Pons (tissue), 1 donor: ENCODE measurements around the gene PARD3B.

Experiments used
- DNase-seq: peaks from one replicate; pipeline ENCODE4 v3.0.0-alpha.2; 2016; ENCODE audit warnings: low spot score

The PARD3B gene

DNA sequence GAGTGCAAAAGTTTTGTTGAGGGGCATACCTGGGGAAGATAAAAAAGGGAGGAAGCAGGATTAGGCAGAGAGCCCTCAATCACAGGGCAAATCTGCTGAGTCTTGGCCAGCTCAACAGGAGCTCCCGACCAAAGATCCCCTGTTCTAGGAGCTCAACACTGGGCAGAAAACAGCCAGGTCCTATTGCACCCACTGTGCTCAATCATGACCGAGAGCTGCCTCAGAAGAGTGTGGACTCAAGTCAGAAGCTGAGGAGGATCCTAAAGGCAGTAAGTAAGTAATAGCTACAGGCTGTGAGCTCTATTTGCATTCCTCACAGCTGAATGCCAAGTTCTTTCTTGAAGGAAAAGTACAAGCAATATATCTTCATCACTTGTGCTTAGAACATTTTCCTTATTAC is 802.6 kb downstream of the PARD3B start:
- DNase-seq, result no peak

DNA sequence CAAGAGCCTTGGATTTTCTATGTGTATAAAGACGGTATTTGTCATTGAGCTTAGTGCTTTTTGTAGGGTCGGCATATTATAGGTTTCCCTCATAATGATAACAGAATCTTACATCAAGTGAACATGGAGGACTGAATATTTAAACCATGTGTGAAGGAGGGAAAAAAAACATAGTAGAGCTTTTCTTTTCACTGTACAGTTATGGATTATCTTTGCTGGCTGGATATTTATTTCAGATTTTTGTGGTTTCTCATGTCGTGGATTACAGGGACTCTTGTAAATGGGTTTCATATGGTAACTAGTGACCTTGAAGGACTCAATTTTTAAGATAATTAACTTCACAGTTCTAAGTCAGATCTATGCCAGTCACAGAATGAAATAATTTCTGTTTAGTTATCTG is 806.8 kb downstream of the PARD3B start:
- no peak for DNase-seq

DNA sequence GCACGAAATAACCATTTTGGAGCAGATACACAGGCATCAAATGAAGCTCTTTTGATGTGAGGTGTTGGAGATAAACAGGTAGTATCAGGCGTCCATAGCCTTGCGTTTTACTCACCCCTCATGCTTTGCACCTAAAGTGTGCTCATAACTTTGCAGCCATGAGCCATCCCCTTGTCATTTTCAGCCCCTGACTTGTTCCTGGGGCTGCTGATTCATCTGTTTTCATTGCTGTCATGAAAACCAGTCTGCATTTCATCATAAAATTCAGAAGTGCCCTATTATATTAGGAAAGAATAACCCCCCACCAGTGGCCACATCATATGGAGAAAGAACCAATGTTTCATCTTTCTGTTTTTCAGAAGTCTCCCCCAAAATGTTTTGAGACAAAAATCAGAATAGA is 807.3 kb downstream of the PARD3B start:
- DNase-seq, result no peak

DNA sequence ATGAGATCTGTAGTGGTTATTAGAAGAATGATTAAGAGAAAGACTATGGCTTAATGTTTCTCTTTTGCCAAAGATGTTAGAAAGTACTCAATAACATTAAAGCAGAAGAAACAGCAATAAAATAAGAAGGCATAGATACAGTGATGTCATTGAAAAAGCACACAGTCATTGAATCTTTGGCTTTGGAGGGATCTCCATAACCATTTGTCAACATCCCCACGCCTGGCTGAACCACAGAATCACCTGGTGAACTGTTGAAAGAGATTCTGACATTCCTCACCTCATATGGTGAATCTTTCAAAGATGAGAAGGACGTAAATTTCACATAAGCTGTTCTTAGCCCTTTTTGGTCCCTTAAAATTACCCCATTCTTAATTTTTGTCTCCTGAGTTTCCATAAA is 812.5 kb downstream of the PARD3B start:
- DNase-seq, result no peak

DNA sequence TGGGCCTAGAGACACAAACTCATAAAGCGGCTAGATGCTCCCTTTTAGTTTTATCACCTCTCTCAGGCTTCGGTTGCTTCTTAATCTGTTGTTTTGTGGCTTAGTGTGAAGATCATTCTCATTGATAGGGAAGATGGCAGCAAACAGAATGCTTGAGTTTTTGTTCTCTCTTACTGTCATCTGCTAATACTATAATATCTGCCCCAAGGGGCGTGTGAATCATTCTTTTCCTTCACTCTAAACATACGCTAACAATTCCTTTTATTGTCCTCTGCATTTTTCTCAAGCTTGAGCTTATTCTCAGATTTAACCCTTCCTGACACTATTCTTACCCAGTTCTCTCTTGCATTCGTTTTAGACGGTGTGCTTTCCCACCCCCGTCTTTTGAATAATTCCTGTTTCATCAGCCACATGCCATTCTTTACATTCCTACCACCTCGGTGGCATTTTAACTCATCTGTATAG is 813.1 kb downstream of the PARD3B start:
- DNase-seq, result no peak

DNA sequence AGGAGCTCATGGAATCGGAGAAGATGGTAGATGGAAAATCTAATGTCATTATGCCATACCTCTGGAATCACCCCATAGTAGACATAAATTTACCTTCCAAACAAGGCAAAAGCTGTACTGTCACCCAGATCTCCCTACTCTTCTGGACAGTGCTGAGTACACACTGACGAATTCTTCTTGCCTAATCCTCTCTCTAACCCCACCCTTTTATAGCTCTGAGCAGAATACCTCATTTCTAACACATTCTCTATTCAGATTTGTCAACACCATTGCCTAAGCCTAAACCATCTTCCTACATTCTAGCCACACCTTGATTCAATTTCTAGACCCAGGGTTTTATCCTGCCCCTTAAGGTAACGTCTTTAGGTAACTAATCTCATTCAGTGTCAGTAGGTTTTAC is 816.0 kb downstream of the PARD3B start:
- DNase-seq, result no peak

DNA sequence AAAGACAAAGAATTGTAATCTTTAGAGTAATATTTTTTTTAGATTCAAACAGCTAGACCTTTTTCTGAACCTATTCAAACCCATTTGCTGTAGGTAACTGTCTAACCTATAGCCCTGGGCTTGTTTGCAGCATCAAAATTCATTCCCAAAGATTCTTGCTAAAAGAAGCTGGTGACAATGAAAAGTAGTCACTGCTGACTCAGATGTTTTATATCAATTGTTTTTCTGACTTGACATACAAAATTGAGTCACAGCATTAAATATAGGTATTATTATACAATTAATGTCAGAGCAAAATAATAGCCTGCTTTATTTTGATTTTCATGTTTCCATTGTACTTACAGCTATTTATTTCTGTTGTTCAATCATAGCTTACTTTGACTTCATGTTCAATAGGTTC is 816.7 kb downstream of the PARD3B start:
- no peak for DNase-seq

DNA sequence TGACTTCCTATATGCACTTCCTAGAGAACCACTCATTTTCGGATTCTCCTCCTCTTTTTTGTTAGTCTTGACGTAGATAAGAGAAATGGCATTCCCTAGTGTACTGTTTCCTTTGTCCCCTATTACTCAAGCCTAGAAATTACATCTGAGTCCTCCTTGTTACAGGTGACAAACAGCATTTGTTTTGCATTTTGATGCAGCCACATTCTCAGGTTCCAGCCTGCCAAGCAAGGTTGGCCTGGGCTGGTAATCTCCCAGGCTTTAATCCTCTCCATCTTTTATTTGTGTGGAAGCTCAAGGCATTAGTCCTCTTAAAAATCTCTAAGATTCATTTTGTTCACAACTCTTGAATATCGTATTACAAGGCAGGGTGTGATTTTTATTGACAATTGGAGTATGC is 819.0 kb downstream of the PARD3B start:
- DNase-seq, result no peak

DNA sequence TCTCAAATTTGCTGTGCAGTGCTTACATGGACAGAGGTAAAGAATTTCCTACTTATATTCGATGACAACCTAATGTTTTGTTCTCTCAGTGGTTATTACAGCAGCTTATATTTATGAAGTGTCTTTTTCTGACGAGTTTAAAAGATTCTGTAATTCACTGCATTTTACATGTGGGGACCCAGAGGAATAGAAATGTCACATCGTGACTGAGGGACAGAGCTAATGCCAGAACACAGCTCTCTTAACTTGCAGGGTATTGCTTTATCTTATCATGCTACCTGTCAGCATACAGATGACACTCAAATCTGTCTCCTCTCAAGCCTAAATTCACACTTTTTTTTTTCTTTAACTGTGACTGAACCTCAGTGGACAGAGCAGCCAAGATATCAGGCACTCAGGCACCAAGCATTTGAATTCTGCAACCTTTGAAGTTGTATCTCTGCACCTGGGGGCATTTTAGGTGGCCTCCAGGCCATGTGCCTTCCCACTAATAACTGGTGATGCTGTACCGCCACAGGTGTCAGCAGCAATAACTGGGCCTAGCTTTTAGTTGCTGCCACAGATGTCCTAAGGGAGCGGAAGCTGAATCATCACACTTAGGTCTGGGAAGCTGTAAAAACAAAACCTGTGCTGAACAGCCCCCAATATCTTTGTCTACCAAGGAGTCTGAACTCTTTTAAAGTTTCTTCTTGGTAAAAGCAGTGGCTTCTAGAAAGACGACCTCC is 821.2 kb downstream of the PARD3B start:
- DNase-seq, result no peak

DNA sequence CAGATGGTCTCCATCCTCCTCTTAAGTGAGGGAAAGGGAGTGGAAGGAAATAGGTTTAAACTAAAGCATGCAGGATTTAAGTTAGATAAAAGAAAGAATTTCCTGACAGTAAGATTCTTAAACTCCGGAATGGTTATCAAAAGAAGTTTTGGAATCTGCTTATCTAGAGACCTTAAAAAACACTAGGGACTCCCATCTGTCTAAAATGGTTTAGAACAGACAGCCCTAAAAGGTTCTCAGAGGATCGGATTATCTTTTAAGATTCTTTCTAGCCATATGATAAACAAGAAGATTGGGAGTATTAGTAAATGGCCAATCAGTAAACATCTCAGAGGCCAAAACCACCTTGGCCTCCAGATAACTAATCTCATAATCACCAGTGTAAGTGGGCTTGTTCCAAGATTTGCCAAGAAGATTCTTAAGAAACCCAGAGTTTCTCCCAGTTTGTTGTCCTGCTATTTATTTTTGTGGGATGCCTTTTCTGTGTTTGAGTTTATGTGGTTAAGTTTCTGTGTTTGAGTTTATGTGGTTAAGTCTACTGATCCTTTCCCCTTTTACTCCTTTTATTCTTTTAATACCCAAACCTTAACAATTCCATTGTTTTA is 822.2 kb downstream of the PARD3B start:
- no peak for DNase-seq

DNA sequence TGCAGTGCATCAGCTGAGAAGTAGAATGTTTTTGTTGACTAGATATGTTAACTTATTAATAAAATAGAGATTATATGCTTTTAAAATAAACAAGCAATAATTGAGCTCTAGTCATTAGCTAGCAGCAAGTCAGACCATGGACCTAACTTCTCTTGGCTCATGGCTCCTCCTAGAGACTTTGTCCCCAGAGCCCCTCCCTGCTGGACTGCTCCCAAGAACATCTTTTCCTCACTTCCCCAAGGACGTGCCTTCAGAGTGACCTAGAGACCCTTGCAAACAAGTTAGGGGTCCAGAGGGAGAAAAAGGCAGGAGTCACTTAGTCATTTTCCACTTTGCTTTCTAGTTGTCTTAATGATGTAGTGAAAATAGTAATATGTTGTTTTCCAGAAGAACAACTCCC is 824.5 kb downstream of the PARD3B start:
- DNase-seq, result no peak

DNA sequence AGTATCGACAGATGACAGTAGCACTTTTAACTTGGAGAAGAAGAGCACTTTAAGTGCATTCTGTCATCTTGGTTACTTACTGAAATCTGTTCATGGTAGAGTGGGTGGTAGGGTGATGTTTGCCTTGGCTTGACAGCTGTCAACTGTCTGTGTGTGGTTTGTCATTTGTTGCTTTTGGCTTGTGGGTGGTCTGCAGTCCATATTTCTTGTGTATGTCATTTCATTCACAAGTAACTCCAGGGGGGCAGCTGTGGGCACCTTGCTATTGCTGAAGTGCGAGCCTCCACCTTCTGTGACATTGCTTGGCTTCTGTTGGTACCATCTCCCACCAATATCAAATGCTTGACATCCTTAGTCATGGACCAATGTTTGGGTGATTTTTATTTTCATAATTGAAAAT is 825.5 kb downstream of the PARD3B start:
- DNase-seq, result no peak

DNA sequence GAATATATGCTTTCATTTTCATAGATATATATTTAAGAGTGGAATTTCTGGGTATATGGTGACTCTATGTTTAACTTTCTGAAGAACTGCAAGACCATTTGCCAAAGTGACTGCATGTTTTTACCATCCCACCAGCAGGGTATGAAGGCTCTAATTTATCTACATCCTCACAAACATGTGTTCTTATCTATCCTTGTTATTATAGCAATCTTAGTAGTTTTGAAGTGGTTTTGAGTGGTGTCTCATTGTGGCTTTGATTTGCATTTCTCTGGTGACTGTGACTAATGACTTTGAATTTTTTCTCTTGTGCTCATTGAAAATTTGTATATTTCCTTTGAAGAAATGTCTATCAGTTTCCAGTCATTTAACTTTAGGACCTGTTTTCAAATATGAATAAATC is 826.9 kb downstream of the PARD3B start:
- no peak for DNase-seq

DNA sequence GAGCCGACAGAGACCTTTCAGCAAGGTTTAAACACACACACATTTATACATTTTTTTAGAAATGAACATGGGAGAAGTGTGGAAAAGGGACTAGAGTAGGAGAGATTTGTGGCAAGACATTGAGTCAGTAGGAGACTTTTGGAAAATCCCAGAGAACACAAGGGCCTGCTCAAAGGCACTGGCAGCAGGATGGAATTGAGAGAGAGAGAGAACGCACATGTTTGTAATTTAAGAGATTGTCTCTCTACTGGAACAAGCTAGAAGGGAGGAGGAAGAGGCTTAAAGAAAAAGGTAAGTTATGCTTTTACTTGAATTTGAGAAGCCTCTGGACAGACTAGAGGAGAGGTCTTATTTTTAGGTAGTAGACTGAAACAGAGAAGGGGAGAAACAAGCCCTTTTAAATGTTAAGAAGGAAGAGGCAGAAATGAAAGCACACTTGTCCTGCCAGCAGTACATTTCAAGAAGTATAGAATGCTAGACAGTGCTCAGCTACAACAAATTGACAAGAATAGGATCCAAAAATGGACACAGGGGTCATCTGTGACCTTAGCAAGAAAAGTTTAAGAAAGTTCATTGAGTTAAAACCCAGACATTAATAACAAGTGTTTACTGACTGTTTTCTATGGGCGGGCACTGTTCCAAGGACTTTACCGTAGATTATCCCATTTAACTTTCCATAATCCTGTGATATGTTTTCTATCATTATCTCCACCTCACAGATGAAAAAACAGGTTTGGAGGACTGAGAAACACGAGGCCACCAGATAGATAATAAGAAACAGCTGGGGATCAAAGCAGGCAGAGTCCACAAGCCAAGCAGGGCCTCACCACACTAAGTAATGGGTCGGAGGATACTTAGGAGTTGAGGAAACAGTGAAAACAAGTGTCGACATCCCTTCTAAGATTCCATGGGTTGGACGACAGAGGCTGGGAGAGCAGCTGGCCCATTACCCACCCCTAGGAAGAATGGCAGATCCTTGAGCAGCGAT is 830.5 kb downstream of the PARD3B start:
- no peak for DNase-seq

DNA sequence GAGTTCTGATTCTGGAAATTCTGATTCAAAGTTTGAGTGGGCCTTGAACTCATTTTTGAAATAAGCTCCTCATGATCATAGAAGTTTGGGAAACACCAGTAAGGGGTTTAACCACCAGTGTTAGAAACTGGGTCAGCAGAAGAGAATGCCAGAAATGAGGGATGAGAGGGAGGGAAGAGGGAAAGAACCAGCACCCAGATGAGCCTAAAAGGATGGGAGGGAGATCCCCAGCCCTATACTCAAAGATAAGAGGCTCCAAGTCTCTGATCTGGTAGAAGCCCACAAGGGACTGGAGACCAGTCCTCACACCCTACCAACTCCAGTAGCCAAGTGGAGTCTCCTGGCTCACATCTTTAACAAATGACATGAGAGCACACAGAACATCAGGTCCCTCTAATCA is 832.0 kb downstream of the PARD3B start:
- no peak for DNase-seq

DNA sequence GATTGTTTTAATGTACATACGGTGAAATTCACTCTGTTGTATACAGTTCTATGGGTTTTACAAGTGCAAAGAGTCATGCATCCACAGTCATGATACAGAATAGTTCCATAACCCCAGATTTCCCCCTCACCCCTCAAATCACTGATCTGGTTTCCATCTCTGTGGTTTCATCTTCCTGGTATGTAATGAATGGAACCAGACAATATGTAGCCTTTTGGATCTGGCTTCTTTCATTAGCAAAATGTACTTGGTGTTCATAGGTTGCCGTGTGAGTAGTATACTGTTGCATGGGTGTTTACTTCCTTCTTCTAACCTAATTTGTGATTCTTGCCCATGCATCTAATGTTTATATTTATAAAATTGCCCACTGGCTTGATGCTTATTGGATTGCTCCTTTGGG is 838.3 kb downstream of the PARD3B start:
- DNase-seq, result no peak

DNA sequence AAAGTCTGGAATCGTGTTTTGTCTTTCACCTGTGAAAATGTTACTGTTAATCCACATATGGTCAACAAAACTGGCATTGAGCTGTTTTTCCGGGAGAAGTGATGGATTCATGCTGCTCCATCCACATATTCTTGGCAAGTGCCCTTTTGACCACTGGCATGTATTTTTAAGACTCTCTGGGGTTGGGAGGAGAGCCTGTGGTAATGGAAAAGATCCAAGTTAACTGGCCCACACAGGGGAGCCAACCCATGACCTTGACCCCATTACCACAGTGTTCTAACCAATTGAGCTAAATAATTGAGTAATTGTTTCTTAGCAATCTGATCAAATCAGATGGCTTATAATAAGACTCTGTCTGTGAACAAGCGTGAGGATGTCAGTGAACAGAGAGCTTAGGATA is 840.8 kb downstream of the PARD3B start:
- DNase-seq, result no peak

DNA sequence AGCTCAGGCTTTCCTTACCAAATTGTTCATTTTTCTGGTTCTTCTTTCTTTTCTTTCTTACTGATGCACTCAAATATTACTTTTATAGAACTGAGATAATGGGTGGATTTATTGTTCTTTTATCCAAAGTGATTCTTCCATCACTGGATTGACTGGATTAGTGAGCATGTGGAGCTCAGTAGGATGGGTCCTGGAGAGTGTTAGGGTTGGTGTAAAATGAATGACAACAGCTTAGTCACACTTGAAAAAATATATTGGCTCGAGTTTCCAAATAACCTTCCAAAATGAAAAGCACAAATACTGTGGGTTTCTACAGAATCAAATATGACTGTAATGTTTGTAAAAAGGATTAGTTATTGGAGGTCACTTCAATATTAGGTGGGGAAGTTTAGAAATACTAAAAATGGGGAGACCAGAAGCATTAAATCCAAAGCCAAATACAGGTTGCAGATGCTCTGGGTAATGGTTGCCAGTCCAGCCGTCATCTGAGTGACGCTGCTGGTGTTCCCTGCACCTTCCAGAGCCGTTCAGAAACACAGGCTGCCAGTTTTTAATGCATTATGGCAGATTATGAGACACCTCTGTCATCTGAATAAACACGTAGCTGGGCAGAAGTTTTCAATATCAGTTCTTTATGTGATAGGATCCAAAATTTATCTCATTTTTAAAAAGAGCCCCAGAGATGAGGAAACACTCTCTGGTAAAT is 842.2 kb downstream of the PARD3B start:
- DNase-seq, result no peak

DNA sequence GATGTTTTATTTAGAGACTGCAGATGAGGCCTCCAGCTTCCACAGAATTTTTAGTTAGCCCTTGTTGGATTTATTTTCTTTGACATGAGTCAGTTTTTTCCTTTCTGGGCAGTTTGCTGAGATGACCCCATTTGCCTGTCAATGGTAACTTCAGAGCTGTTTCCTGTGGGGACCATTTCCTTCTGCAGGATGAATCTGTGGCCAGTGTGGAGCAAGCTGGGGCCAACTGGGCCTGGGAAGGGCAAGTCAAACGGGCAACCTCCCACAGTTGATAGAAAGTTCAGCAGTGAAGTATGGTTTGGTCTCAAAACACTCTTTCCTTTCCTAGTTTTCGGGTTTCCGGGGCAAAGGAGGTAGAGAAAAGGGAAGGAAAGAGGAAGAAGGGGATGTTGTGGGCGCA is 845.6 kb downstream of the PARD3B start:
- no peak for DNase-seq

DNA sequence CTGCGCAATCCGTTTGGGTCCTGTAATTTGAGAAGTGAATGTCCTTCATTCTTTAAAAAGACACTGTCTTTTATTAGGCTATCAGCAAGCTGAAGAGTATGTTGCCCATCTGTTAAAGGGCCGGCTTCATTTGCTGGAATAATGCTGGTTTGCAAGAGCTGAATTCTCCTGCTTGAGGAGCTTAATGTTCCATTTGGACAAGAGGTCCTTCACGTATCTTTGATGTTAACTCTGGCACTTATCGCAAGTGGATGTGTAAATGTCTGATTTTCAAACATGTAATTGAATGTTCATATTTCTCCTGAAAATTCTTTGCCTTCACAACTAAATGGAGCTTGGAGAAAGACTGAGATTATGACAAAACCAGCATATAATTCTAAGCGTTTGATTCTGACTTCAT is 856.2 kb downstream of the PARD3B start:
- no peak for DNase-seq

DNA sequence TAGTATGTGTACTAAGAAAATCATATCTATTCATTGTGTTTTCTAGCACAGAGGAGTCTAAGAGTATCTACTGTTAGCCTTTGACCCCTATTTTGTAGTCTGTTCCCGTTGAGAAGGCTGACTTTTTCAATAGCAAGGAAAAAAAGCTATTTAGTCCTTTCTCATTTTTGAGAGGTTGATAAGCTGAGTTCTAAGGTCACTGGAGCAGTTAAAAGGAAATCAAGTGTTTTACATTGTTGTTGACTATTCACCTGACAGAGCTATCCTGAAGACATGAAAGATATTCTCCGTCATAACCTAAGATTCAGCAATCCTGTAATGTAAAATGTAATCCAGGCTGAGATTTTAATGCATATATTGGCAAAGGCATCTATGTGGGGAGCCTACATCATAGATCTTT is 856.7 kb downstream of the PARD3B start:
- no peak for DNase-seq

DNA sequence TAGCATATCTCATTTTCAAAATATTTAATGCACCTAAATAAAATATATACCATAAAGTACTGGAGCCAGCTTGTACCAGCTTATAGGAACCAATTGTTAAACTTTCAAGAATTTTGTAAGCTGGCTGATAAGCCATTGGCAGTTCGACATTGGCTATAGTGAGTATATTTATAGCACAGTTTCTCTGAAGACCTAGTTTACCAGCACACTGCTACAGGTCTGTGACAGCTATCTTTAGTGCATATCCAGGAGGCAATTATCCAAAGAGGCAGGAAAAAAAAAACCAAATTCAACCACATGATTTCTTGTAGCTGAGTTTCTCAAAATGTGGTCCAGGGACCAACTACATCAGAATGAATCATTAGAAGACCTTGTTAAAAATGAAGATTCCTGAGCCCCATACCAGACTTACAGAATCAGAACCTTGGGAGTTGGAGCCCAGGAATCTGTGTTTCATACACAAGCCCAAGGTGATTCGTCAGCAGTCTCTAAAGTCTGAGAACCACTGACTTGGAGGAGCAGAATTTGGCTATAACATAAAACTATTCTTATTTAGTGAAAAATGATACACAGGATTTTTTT is 858.1 kb downstream of the PARD3B start:
- DNase-seq, result no peak
